Left lung (tissue), 10 donors: ENCODE data around the gene ULK3. TPM values are rescaled to one million over a fixed set of nuclear protein-coding genes. Genes with fewer than 3 reads are reported as not detected.

Source experiments
- ATAC-seq: fragments of 200-7000 bp; cut with Tn5 transposase; one replicate; pipeline ENCODE4 v1.9.1; 2020; ENCODE audit warnings: moderate library complexity
- DNase-seq, 4 donors: peaks; one replicate each; pipeline ENCODE4 v3.0.0-alpha.2; 2013 to 2020
- H3K27ac ChIP-seq, 2 donors: fragments of 200-600 bp; sonication (generic) in 1 of 2; one replicate each; pipeline versions ENCODE4 v1.5.0 to v1.8.0; 2020 to 2021
- H3K27me3 ChIP-seq, 2 donors: fragments of 200-600 bp; sonication (generic) in 1 of 2; one replicate each; pipeline versions ENCODE4 v1.5.0 to v1.8.0; 2020 to 2021
- H3K36me3 ChIP-seq, 2 donors: fragments of 200-600 bp; sonication (generic) in 1 of 2; one replicate each; pipeline versions ENCODE4 v1.5.0 to v1.8.0; 2020 to 2021
- H3K4me1 ChIP-seq, 2 donors: fragments of 200-600 bp; one replicate each; pipeline ENCODE4 v1.8.0; 2021
- H3K4me3 ChIP-seq, 2 donors: fragments of 200-600 bp; sonication (generic) in 1 of 2; one replicate each; pipeline versions ENCODE4 v1.5.0 to v1.8.0; 2020 to 2021; ENCODE audit warnings: mild to moderate bottlenecking in 1 of 2
- H3K9me3 ChIP-seq, 2 donors: fragments of 200-600 bp; sonication (generic) in 1 of 2; one replicate each; pipeline versions ENCODE4 v1.5.0 to v1.8.0; 2020 to 2021
- intact Hi-C, 2 donors: fragments of 100-400 bp; cut with DNase I; formaldehyde crosslinking; loops; one replicate each; pipeline versions ENCODE4 v1.11.2 to v1.14.2; 2022
- polyA plus RNA-seq, 6 donors: library from polyadenylated mRNA; unstranded; fragments of 120-200 nt; gene quantifications; one replicate each; pipeline ENCODE4 v1.2.1, GENCODE V29; 2013; ENCODE audit not compliant: insufficient read length in 6 of 6
- total RNA-seq, 2 donors: library from RNA; stranded (reverse); fragmentation: NEBNext Ultra II Directional; extraction: Animal tissue kit (Norgen Biotek cat#: 25700); gene quantifications; one replicate each; pipeline ENCODE4 v1.2.1, GENCODE V29; 2021
- TF ChIP-seq, protein P1 (sequence below), 2 donors: fragments of 200-600 bp; sonication (generic) in 1 of 2; IDR thresholded peaks; one replicate each; pipeline versions ENCODE4 v1.5.0 to v1.8.0; 2021; ENCODE audit warnings: antibody characterized with exemption in 2 of 2
- donor health status: DM: no; HTN: yes; CAD: no.
- donor health status: DM: no; HTN: no; CAD: no.

Gene ULK3
- total and polyA plus RNA-seq, 8 donors = 27.3 to 45.1 (median 37.4) TPM

DNA sequence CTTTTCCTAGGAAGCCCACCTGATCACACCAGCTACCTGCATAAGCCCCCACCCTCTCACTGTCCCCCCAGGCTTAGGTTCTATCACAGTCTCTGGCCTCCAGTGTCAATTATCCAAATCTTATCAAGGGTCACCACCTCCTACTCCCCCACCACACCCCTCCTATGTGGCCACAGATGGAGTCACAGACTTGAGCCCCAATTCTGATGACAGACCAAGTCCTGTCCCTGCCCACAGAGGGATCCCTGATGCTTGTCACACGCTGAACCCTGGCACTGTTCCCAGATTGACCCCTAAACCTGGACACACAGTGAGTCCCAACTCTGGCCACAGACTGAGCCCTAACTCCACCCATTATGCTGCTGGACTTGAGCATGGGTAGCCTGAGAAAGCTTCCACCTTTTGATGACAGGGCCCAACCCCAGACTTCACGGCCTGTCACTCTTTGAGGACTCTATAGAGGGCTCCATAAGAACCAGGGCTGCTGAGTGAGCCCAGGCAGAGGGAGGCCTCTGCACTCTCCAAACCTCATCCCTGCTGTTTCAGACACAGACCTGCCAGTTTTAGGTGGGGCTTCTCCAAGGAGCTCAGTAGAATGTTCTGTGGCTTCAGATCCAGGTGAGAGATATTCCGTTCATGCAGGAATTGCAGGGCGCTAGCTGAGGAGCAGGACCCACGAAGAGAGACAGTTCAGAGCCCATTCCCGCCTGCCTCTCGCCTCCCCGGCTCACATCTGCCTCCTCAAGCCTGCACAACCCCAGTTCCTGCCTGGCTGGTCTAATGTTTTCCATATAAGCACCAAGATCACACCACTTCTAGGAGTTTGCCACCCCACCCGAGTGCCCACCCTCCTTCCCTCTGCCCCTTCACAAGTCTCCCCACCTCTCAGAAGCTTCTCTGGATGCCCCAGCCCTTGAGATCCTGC lies 1.8 kb downstream of the ULK3 start:
- Histone ChIP-seq H3K27me3 (no peaks in the 10 kb centered on the region), H3K9me3 (no peaks in the 10 kb centered on the region), H3K36me3 (peaks cover 0 to 63% of the 10 kb centered on the region in 2 donors), H3K4me3 (no peak overlapping the region), H3K27ac (no peak overlapping the region), H3K4me1 (peaks cover 17 to 30% of the 10 kb centered on the region in 2 donors)
- TF ChIP-seq, protein P1, sequence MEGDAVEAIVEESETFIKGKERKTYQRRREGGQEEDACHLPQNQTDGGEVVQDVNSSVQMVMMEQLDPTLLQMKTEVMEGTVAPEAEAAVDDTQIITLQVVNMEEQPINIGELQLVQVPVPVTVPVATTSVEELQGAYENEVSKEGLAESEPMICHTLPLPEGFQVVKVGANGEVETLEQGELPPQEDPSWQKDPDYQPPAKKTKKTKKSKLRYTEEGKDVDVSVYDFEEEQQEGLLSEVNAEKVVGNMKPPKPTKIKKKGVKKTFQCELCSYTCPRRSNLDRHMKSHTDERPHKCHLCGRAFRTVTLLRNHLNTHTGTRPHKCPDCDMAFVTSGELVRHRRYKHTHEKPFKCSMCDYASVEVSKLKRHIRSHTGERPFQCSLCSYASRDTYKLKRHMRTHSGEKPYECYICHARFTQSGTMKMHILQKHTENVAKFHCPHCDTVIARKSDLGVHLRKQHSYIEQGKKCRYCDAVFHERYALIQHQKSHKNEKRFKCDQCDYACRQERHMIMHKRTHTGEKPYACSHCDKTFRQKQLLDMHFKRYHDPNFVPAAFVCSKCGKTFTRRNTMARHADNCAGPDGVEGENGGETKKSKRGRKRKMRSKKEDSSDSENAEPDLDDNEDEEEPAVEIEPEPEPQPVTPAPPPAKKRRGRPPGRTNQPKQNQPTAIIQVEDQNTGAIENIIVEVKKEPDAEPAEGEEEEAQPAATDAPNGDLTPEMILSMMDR (IDR thresholded peaks at IDR 0.05) = no peak
- no peak for DNase-seq
- intact Hi-C loops = no loop called here
- no peak for ATAC-seq

DNA sequence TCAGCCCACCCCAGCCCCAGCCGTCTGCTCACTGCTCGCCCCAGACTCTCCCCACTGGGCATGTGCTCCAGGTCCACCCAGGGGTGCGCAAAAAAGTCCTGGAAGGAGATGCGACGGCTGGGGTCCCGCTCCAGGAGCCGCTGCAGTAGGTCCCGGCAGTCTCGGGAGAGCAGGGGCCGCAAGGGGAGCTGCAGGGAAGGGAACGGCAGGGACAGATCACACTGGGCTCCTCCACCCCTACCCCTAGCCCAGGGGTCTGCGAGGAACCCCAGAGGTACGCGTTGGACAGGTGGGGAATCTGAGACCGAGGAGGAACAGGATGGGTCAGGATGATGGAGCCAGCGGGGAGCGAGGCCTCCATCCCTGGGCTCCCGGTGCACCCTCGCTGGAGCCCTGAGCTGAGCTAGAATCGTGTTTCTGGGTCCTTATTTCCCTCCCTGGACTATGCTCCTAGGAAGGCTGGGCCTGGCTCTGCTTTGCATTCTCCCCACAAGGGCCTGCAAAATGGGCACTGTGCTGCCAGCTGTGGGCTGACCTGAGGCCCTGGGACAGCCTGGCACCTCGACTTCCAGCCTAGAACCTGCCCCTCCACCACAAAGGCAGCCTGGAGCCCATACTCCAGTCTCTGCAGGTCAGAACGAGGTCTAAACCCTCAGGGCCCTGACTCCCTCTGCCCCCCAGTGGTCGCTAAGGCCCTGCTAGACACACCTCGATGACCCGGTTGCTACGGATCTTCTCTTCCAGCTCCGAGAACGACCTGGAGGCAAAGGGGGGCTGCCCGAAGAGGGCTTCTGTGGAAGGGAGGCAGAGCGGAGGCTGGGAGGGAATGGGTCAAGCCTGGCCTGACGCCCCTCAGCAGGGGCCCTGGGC lies 3.2 kb downstream of the ULK3 start:
- intact Hi-C loops = no loop called here

DNA sequence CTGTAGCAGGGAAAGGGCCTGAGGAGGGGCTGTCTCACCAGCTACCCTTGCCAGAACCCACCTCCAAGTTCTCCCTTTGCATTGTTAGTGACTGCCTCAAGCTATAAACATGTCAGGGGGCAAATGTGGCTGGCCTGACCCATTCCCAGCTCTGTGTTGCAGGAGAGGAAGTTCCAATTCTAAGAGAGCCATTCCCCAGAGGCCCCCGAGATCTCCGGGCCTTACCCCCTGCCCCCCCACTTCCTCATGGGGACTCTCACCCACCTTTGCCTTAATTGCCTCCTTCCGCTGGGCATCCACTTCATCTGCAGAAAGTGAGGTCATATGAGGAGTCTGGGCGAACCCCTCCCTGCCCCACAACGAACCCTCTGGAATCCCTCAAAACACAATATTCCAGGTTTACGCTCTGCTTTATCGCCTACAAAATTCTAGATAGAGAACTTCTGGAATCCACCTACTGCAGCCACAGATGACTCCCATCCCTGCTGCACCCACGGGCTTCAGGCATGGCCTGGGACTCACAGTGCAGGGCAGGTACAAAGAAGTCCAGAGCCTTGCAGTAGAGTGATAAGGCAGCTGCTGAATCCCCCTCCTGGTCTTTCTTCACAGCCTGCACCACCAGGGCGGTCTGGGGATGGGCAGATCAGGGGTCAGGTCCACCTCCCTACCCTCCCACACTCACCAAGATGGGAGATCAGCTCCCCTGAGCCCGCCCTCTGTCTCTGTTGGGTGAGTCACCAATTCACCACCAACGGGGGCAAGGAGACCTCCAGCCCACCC lies 4.0 kb downstream of the ULK3 start:
- ATAC-seq = no peak
- H3K4me3 ChIP-seq = no peak overlapping the region
- no peak overlapping the region for H3K27ac ChIP-seq
- TF ChIP-seq, protein P1 (IDR thresholded peaks at IDR 0.05) = no peak
- intact Hi-C loops = no loop called here
- peaks cover 0 to 49% of the 10 kb centered on the region in 2 donors for H3K36me3 ChIP-seq
- H3K27me3 ChIP-seq = no peaks in the 10 kb centered on the region
- no peak for DNase-seq
- no peaks in the 10 kb centered on the region for H3K9me3 ChIP-seq
- peaks cover 16 to 27% of the 10 kb centered on the region in 2 donors for H3K4me1 ChIP-seq

More for the DNA sequence above, 3.2 kb downstream of the ULK3 start:
- no peak overlapping the region for H3K4me3 ChIP-seq
- peaks cover 0 to 57% of the 10 kb centered on the region in 2 donors for H3K36me3 ChIP-seq
- peaks cover 17 to 30% of the 10 kb centered on the region in 2 donors for H3K4me1 ChIP-seq
- ATAC-seq (no peak), DNase-seq (no peak)
- H3K9me3 ChIP-seq = no peaks in the 10 kb centered on the region
- no peak overlapping the region for H3K27ac ChIP-seq
- H3K27me3 ChIP-seq = no peaks in the 10 kb centered on the region
- TF ChIP-seq, protein P1 (IDR thresholded peaks at IDR 0.05) = no peak

DNA sequence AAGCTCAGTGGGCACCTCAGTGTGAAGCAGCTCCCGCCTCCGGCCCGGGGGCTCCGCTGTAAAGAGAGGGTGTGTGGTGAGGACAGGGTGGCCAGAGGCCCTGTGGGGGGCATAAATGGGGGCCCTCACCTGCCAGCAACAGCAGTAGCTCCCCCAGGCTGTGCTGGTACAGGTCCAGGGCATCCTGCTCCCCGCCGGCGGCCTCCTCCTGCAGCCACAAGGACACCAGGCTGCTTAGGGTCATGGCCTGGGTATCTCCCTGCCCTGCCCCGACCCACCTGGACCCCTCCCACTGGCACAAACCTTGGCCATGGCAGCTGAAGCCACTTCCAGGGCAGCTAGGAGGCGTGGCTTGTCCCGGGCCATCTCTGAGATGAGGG lies 4.8 kb downstream of the ULK3 start:
- intact Hi-C loops = no loop called here

More for the DNA sequence above, 4.8 kb downstream of the ULK3 start:
- H3K9me3 ChIP-seq = no peaks in the 10 kb centered on the region
- TF ChIP-seq, protein P1 (IDR thresholded peaks at IDR 0.05) = no peak
- no peaks in the 10 kb centered on the region for H3K27me3 ChIP-seq
- DNase-seq = no peak
- peaks cover 9 to 19% of the 10 kb centered on the region in 2 donors for H3K4me1 ChIP-seq
- peaks cover 0 to 49% of the 10 kb centered on the region in 2 donors for H3K36me3 ChIP-seq
- H3K27ac ChIP-seq = no peak overlapping the region
- H3K4me3 ChIP-seq = no peak overlapping the region
- no peak for ATAC-seq
